GM18519 (cell line): ENCODE measurements around the gene SLC26A2.

Experiments
- ATAC-seq: cut with Tn5 transposase; IDR thresholded peaks from one replicate; pipeline ENCODE4 v1.9.1; 2021; ENCODE audit warnings: mild to moderate bottlenecking, moderate library complexity; ENCODE audit not compliant: unreplicated experiment, low FRiP score

SLC26A2 gene

GRCh38 chr5:150000256-150000989, 39.9 kb downstream of the SLC26A2 start, which contains the start of the genes HMGXB3 and TIGD6:
TSS of gene HMGXB3 (plus strand) at chr5:150000739. CDS start at chr5:150004853, 4,114 bp downstream.
TSS of gene TIGD6 (minus strand) at chr5:150000654. CDS start at chr5:149996348, 4,306 bp downstream.
- peak; percentile 70 for ATAC-seq

GRCh38 chr5:150000990-150001659, 40.6 kb downstream of the SLC26A2 start:
- ATAC-seq, result peak; percentile 12

GRCh38 chr5:150001660-150002486, 41.3 kb downstream of the SLC26A2 start:
- ATAC-seq, result peak; percentile 59

- ATAC-seq, result no peak
These were observed 45.8 kb downstream of the SLC26A2 start for GRCh38 chr5:150006318-150006717.

- ATAC-seq, result no peak
These were observed 46.5 kb downstream of the SLC26A2 start for GRCh38 chr5:150007050-150007449.

- ATAC-seq, result no peak
These were observed 49.3 kb downstream of the SLC26A2 start for GRCh38 chr5:150009671-150010387.

GRCh38 chr5:150013931-150014330, 53.4 kb downstream of the SLC26A2 start:
- no peak for ATAC-seq

- ATAC-seq, result no peak
These were observed 53.9 kb downstream of the SLC26A2 start for GRCh38 chr5:150014456-150014855.

GRCh38 chr5:150015415-150015814, 54.9 kb downstream of the SLC26A2 start:
- ATAC-seq, result no peak

GRCh38 chr5:150016537-150016936, 56.0 kb downstream of the SLC26A2 start:
- no peak for ATAC-seq

- ATAC-seq, result no peak
These were observed 56.9 kb downstream of the SLC26A2 start for GRCh38 chr5:150017226-150018005.

GRCh38 chr5:150020249-150020648, 59.7 kb downstream of the SLC26A2 start:
- no peak for ATAC-seq

- ATAC-seq, result no peak
These were observed 61.1 kb downstream of the SLC26A2 start for GRCh38 chr5:150021491-150022157.

GRCh38 chr5:150022158-150022531, 61.6 kb downstream of the SLC26A2 start:
- no peak for ATAC-seq

GRCh38 chr5:150022681-150023080, 62.1 kb downstream of the SLC26A2 start:
- no peak for ATAC-seq

GRCh38 chr5:150023136-150023535, 62.6 kb downstream of the SLC26A2 start:
- no peak for ATAC-seq

GRCh38 chr5:150024346-150024984, 63.9 kb downstream of the SLC26A2 start:
- ATAC-seq, result no peak

GRCh38 chr5:150026682-150027172, 66.2 kb downstream of the SLC26A2 start:
- no peak for ATAC-seq
